Endothelial cell of umbilical vein (primary cell): ENCODE data around the gene GPR176.

Experiments
- CTCF ChIP-seq, 2 donors: IDR thresholded peaks; 1 replicate in 1 of 2; 2 replicates in 1 of 2; pipeline ENCODE4 v1.5.1; 2011; ENCODE audit warnings: low read length in 2 of 2, mild to moderate bottlenecking in 2 of 2, moderate library complexity in 2 of 2, control low read depth in 1 of 2, inconsistent platforms in 1 of 2, low read depth in 1 of 2; ENCODE audit not compliant: insufficient read depth in 1 of 2; ENCODE audit errors: extremely low read depth in 1 of 2
- EZH2 ChIP-seq: IDR thresholded peaks from 2 replicates; pipeline ENCODE4 v1.6.1; 2012; ENCODE audit warnings: borderline replicate concordance, low read depth, mild to moderate bottlenecking, moderate library complexity, low read length, inconsistent platforms; ENCODE audit not compliant: severe bottlenecking
- FOS ChIP-seq: IDR thresholded peaks from 2 replicates; pipeline ENCODE4 v1.6.1; 2011; ENCODE audit warnings: mild to moderate bottlenecking, low read length, moderate library complexity, borderline replicate concordance; ENCODE audit not compliant: insufficient read depth
- GATA2 ChIP-seq: IDR thresholded peaks from 2 replicates; pipeline ENCODE4 v1.7.0; 2011; ENCODE audit warnings: low read depth, mild to moderate bottlenecking, moderate library complexity, mixed read lengths, low read length; ENCODE audit not compliant: insufficient read length, insufficient read depth
- MAX ChIP-seq: IDR thresholded peaks from 2 replicates; pipeline ENCODE4 v1.6.1; 2011; ENCODE audit not compliant: insufficient read depth, insufficient read length
- POLR2A ChIP-seq: IDR thresholded peaks from 2 replicates; pipeline ENCODE4 v1.6.1; 2012; ENCODE audit warnings: low read depth, mild to moderate bottlenecking, control low read depth, low read length
- POLR2AphosphoS5 ChIP-seq: IDR thresholded peaks from 2 replicates; pipeline ENCODE4 v1.6.1; 2012; ENCODE audit warnings: low read depth, mild to moderate bottlenecking, control low read depth, low read length, moderate library complexity; ENCODE audit not compliant: insufficient read depth

- TF ChIP-seq CTCF (IDR thresholded peaks at IDR 0.05; ENCODE audit: extremely low read depth in 1 of 2, insufficient read depth in 1 of 2, low read depth in 1 of 2, low read length in 2 of 2) (no peak), MAX (no peak), GATA2 (no peak), POLR2AphosphoS5 (no peak), POLR2A (no peak), EZH2 (no peak), FOS (no peak)
These were observed 24.7 kb upstream of the GPR176 start for GRCh38 chr15:39944726-39945125.
